Measurements from ENCODE around the gene BRD4. TPM values are rescaled to one million over a fixed set of nuclear protein-coding genes. Genes with fewer than 3 reads are reported as not detected.

The BRD4 gene
- total RNA-seq, 1 donor from 2014 or later, result 108 TPM

- intact Hi-C loops (cut with micrococcal nuclease), result no loop called here
- Mint-ChIP-seq H3K27ac (no peak overlapping the region), H3K4me3 (ENCODE audit: low read depth) (no peak overlapping the region), H3K27me3 (ENCODE audit: low read depth) (peaks cover 53% of the 10 kb centered on the region), H3K4me1 (ENCODE audit: low read depth) (peaks cover 5% of the 10 kb centered on the region), H3K9me3 (no peaks in the 10 kb centered on the region), H3K36me3 (ENCODE audit: low read depth) (no peaks in the 10 kb centered on the region)
- DNase-seq (ENCODE audit: low spot score), result no peak
Observed at GRCh38 chr19:15198951-15199660, 133.2 kb downstream of the BRD4 start.

- no peak for DNase-seq (ENCODE audit: low spot score)
- intact Hi-C loops (cut with micrococcal nuclease), result no loop called here
- Mint-ChIP-seq H3K4me1 (ENCODE audit: low read depth) (peaks cover 5% of the 10 kb centered on the region), H3K27me3 (ENCODE audit: low read depth) (peaks cover 53% of the 10 kb centered on the region), H3K4me3 (ENCODE audit: low read depth) (no peak overlapping the region), H3K9me3 (no peaks in the 10 kb centered on the region), H3K27ac (no peak overlapping the region), H3K36me3 (ENCODE audit: low read depth) (no peaks in the 10 kb centered on the region)
Observed at GRCh38 chr19:15197942-15198341, 134.4 kb downstream of the BRD4 start.

GRCh38 chr19:15197275-15197941 is 134.9 kb downstream of the BRD4 start:
- DNase-seq (ENCODE audit: low spot score), result no peak
- no peaks in the 10 kb centered on the region for H3K36me3 Mint-ChIP-seq (ENCODE audit: low read depth)
- intact Hi-C loops (cut with micrococcal nuclease), result no loop called here
- no peaks in the 10 kb centered on the region for H3K9me3 Mint-ChIP-seq
- no peak overlapping the region for H3K27ac Mint-ChIP-seq
- peaks cover 5% of the 10 kb centered on the region for H3K4me1 Mint-ChIP-seq (ENCODE audit: low read depth)
- H3K4me3 Mint-ChIP-seq (ENCODE audit: low read depth), result no peak overlapping the region
- peaks cover 50% of the 10 kb centered on the region for H3K27me3 Mint-ChIP-seq (ENCODE audit: low read depth)

- Mint-ChIP-seq H3K9me3 (no peaks in the 10 kb centered on the region), H3K27me3 (ENCODE audit: low read depth) (peaks cover 42% of the 10 kb centered on the region), H3K4me3 (ENCODE audit: low read depth) (no peak overlapping the region), H3K27ac (no peak overlapping the region), H3K4me1 (ENCODE audit: low read depth) (peaks cover 5% of the 10 kb centered on the region), H3K36me3 (ENCODE audit: low read depth) (no peaks in the 10 kb centered on the region)
- intact Hi-C loops (cut with micrococcal nuclease), result no loop called here
- no peak for DNase-seq (ENCODE audit: low spot score)
Observed at GRCh38 chr19:15196360-15197005, 135.9 kb downstream of the BRD4 start.

- Mint-ChIP-seq H3K4me3 (ENCODE audit: low read depth) (no peak overlapping the region), H3K4me1 (ENCODE audit: low read depth) (peaks cover 5% of the 10 kb centered on the region), H3K27ac (no peak overlapping the region), H3K27me3 (ENCODE audit: low read depth) (peaks cover 39% of the 10 kb centered on the region), H3K9me3 (no peaks in the 10 kb centered on the region), H3K36me3 (ENCODE audit: low read depth) (no peaks in the 10 kb centered on the region)
- no peak for DNase-seq (ENCODE audit: low spot score)
- intact Hi-C loops (cut with micrococcal nuclease), result no loop called here
Observed at GRCh38 chr19:15195371-15196334, 136.7 kb downstream of the BRD4 start.

GRCh38 chr19:15194938-15195337 is 137.4 kb downstream of the BRD4 start:
- Mint-ChIP-seq H3K27ac (no peak overlapping the region), H3K27me3 (ENCODE audit: low read depth) (peaks cover 39% of the 10 kb centered on the region), H3K9me3 (no peaks in the 10 kb centered on the region), H3K4me1 (ENCODE audit: low read depth) (peaks cover 5% of the 10 kb centered on the region), H3K4me3 (ENCODE audit: low read depth) (no peak overlapping the region), H3K36me3 (ENCODE audit: low read depth) (no peaks in the 10 kb centered on the region)
- no peak for DNase-seq (ENCODE audit: low spot score)
- intact Hi-C loops (cut with micrococcal nuclease), result no loop called here

GRCh38 chr19:15191982-15192381 is 140.4 kb downstream of the BRD4 start:
- no peaks in the 10 kb centered on the region for H3K4me1 Mint-ChIP-seq (ENCODE audit: low read depth)
- no peaks in the 10 kb centered on the region for H3K9me3 Mint-ChIP-seq
- no peak overlapping the region for H3K4me3 Mint-ChIP-seq (ENCODE audit: low read depth)
- peaks cover 21% of the 10 kb centered on the region for H3K27me3 Mint-ChIP-seq (ENCODE audit: low read depth)
- no peak overlapping the region for H3K27ac Mint-ChIP-seq
- H3K36me3 Mint-ChIP-seq (ENCODE audit: low read depth), result no peaks in the 10 kb centered on the region
- intact Hi-C loops (cut with micrococcal nuclease), result no loop called here
- no peak for DNase-seq (ENCODE audit: low spot score)

- intact Hi-C loops (cut with micrococcal nuclease), result no loop called here
- no peaks in the 10 kb centered on the region for H3K36me3 Mint-ChIP-seq (ENCODE audit: low read depth)
- no peaks in the 10 kb centered on the region for H3K9me3 Mint-ChIP-seq
- no peak for DNase-seq (ENCODE audit: low spot score)
- H3K27ac Mint-ChIP-seq, result no peak overlapping the region
- H3K4me3 Mint-ChIP-seq (ENCODE audit: low read depth), result no peak overlapping the region
- H3K27me3 Mint-ChIP-seq (ENCODE audit: low read depth), result peaks cover 16% of the 10 kb centered on the region
- H3K4me1 Mint-ChIP-seq (ENCODE audit: low read depth), result no peaks in the 10 kb centered on the region
Observed at GRCh38 chr19:15191514-15191913, 140.8 kb downstream of the BRD4 start.

- intact Hi-C loops (cut with micrococcal nuclease), result no loop called here
- Mint-ChIP-seq H3K4me1 (ENCODE audit: low read depth) (no peaks in the 10 kb centered on the region), H3K36me3 (ENCODE audit: low read depth) (no peaks in the 10 kb centered on the region), H3K27ac (no peak overlapping the region), H3K4me3 (ENCODE audit: low read depth) (no peak overlapping the region), H3K9me3 (no peaks in the 10 kb centered on the region), H3K27me3 (ENCODE audit: low read depth) (no peaks in the 10 kb centered on the region)
- DNase-seq (ENCODE audit: low spot score), result no peak
Observed at GRCh38 chr19:15188851-15189250, 143.5 kb downstream of the BRD4 start.

- Mint-ChIP-seq H3K4me1 (ENCODE audit: low read depth) (no peaks in the 10 kb centered on the region), H3K27ac (no peak overlapping the region), H3K9me3 (no peaks in the 10 kb centered on the region), H3K36me3 (ENCODE audit: low read depth) (no peaks in the 10 kb centered on the region), H3K27me3 (ENCODE audit: low read depth) (no peaks in the 10 kb centered on the region), H3K4me3 (ENCODE audit: low read depth) (no peak overlapping the region)
- no peak for DNase-seq (ENCODE audit: low spot score)
- intact Hi-C loops (cut with micrococcal nuclease), result no loop called here
Observed at GRCh38 chr19:15187026-15188007, 145.0 kb downstream of the BRD4 start.
